K562 (cell line): ENCODE results near the gene KRT14. TPM values are rescaled to one million over a fixed set of nuclear protein-coding genes. Genes with fewer than 3 reads are reported as not detected.

ENCODE experiments used
- ADNP ChIP-seq: fragments of 200-800 bp; sonication (Bioruptor generic); IDR thresholded peaks from 2 replicates; pipeline ENCODE4 v1.6.1; 2016; ENCODE audit warnings: missing genetic modification characterization, missing compliant biosample characterization
- ARHGAP35 ChIP-seq: fragments of 450-650 bp; IDR thresholded peaks from 2 replicates; pipeline ENCODE4 v1.6.1; 2018; ENCODE audit not compliant: partially characterized antibody
- BRF1 ChIP-seq: IDR thresholded peaks from 3 replicates; pipeline ENCODE4 v1.6.1; 2011; ENCODE audit warnings: borderline replicate concordance, mild to moderate bottlenecking; ENCODE audit not compliant: insufficient read length; ENCODE audit errors: extremely low read depth
- CSDE1 ChIP-seq, 2 experiments: fragments of 450-650 bp; IDR thresholded peaks; 2 replicates each; pipeline ENCODE4 v1.6.1; 2016; ENCODE audit warnings: mild to moderate bottlenecking in 1 of 2
- EHMT2 ChIP-seq: fragments of 450-650 bp; IDR thresholded peaks from 2 replicates; pipeline ENCODE4 v1.6.1; 2018; ENCODE audit warnings: antibody characterized with exemption
- GTF2E2 ChIP-seq: fragments of 200-800 bp; sonication (Bioruptor generic); IDR thresholded peaks from 2 replicates; pipeline ENCODE4 v1.6.1; 2016; ENCODE audit warnings: missing genetic modification characterization, missing compliant biosample characterization
- HDAC1 ChIP-seq, 2 experiments: fragments of 450-650 bp; IDR thresholded peaks; 2 replicates each; pipeline ENCODE4 v1.6.1; 2016 to 2017; ENCODE audit warnings: inconsistent platforms in 1 of 2, mild to moderate bottlenecking in 1 of 2, moderate library complexity in 1 of 2
- IRF2 ChIP-seq: sonication (generic); formaldehyde crosslinking; IDR thresholded peaks from 2 replicates; pipeline ENCODE4 v1.8.1; 2022; ENCODE audit warnings: mild to moderate bottlenecking, missing genetic modification reagents
- MAZ ChIP-seq, 2 experiments: fragments of 450-650 bp in 1 of 2; sonication (generic) in 1 of 2; formaldehyde crosslinking; IDR thresholded peaks in 1 of 2; conservative IDR thresholded peaks in 1 of 2; 2 replicates each; pipeline versions ENCODE4 v1.4.0 to v1.5.0; 2020; ENCODE audit warnings: mild to moderate bottlenecking in 1 of 2, missing genetic modification reagents in 1 of 2
- NFRKB ChIP-seq: fragments of 450-650 bp; IDR thresholded peaks from 2 replicates; pipeline ENCODE4 v1.6.1; 2016; ENCODE audit warnings: low read depth
- POLR2AphosphoS2 ChIP-seq: IDR thresholded peaks from 2 replicates; pipeline ENCODE4 v1.6.1; 2012; ENCODE audit warnings: low read length, improper control_type of control experiment
- PREB ChIP-seq: sonication (generic); formaldehyde crosslinking; IDR thresholded peaks from 2 replicates; pipeline ENCODE4 v1.8.1; 2023; ENCODE audit warnings: mild to moderate bottlenecking, missing genetic modification reagents
- PURB ChIP-seq: sonication (generic); formaldehyde crosslinking; IDR thresholded peaks from 2 replicates; pipeline ENCODE4 v1.9.0; 2021; ENCODE audit warnings: low read depth, mild to moderate bottlenecking, missing genetic modification reagents
- RAD51 ChIP-seq: fragments of 450-650 bp; IDR thresholded peaks from 2 replicates; pipeline ENCODE4 v1.7.1; 2016; ENCODE audit warnings: low read depth, mild to moderate bottlenecking, borderline replicate concordance
- SMARCC2 ChIP-seq: fragments of 450-650 bp; IDR thresholded peaks from 2 replicates; pipeline ENCODE4 v1.6.1; 2017; ENCODE audit warnings: antibody characterized with exemption, moderate library complexity, mild to moderate bottlenecking, low read depth
- SOX6 ChIP-seq: fragments of 450-650 bp; IDR thresholded peaks from 2 replicates; pipeline ENCODE4 v1.6.1; 2014; ENCODE audit warnings: mild to moderate bottlenecking
- TBP ChIP-seq: optimal IDR thresholded peaks from 2 replicates; pipeline ENCODE3; 2011; ENCODE audit warnings: low read depth, low read length, improper control_type of control experiment
- USF1 ChIP-seq: sonication (generic); formaldehyde crosslinking; IDR thresholded peaks from 2 replicates; pipeline ENCODE4 v1.9.0; 2022; ENCODE audit warnings: mild to moderate bottlenecking, missing genetic modification reagents
- ZBTB5 ChIP-seq: fragments of 450-650 bp; IDR thresholded peaks from 2 replicates; pipeline ENCODE4 v1.6.1; 2017; ENCODE audit warnings: antibody characterized with exemption
- ZBTB7A ChIP-seq: IDR thresholded peaks from 2 replicates; pipeline ENCODE4 v1.6.1; 2011; ENCODE audit warnings: low read depth, mild to moderate bottlenecking, low read length, moderate library complexity, borderline replicate concordance; ENCODE audit not compliant: control insufficient read depth
- ZFP30 ChIP-seq: fragments of 250-450 bp; sonication (Bioruptor Pico); IDR thresholded peaks from 2 replicates; pipeline ENCODE4 v1.8.0; 2022; ENCODE audit warnings: moderate library complexity, mild to moderate bottlenecking, inconsistent platforms, borderline replicate concordance
- ZNF124 ChIP-seq: sonication (generic); formaldehyde crosslinking; IDR thresholded peaks from 2 replicates; pipeline ENCODE4 v1.8.1; 2022; ENCODE audit warnings: missing genetic modification reagents
- ZNF311 ChIP-seq: fragments of 250-450 bp; sonication (Bioruptor Pico); IDR thresholded peaks from 2 replicates; pipeline ENCODE4 v1.4.0; 2020; ENCODE audit warnings: mild to moderate bottlenecking, moderate library complexity
- ZNF696 ChIP-seq: fragments of 250-450 bp; sonication (Bioruptor Pico); conservative IDR thresholded peaks from 2 replicates; pipeline ENCODE4 v1.4.0; 2020; ENCODE audit warnings: mild to moderate bottlenecking, moderate library complexity
- ZNF785 ChIP-seq: fragments of 250-450 bp; sonication (Bioruptor Pico); IDR thresholded peaks from 2 replicates; pipeline ENCODE4 v1.4.0; 2020; ENCODE audit warnings: mild to moderate bottlenecking
- polyA plus RNA-seq, 8 experiments: library from polyadenylated mRNA; depleted of rRNA in 4 of 8; stranded (reverse) in 5 of 8; unstranded in 3 of 8; fragments of >200 nt; fragmentation: Nextera tagmentation in 2 of 8; fragmentation: Illumina TruSeq in 1 of 8; extraction: Ambion mirVana in 2 of 8; extraction: Trizol in 1 of 8; gene quantifications; 2 replicates each; pipeline versions ENCODE4 v1.2.1 to v1.2.3, GENCODE V29; 2011 to 2014; ENCODE audit warnings: inconsistent platforms in 1 of 8, missing spikeins in 1 of 8
- total RNA-seq, 7 experiments: library from RNA; depleted of rRNA in 6 of 7; stranded (reverse); fragments of >200 nt in 6 of 7; fragmentation: Illumina TruSeq in 2 of 7; extraction: Trizol in 2 of 7; gene quantifications; 2 replicates each; pipeline versions ENCODE4 v1.2.1 to v1.2.3, GENCODE V29; 2011 to 2021; ENCODE audit warnings: low replicate concordance in 1 of 7

KRT14 gene
- total and polyA plus RNA-seq, 9 of the 15 experiments (the other 6 are each of a cell fraction or from before 2014, with no cell fraction given), result 0.22 TPM; not detected in 8

GRCh38 chr17:41632482-41633105, 45.9 kb upstream of the KRT14 start (continued):
- 0 out of 2 replicates have a peak, but pooled peaks have one; percentile 33 for TF ChIP-seq ZBTB5
- TF ChIP-seq PREB (CRISPR knock-in tag), result no peak
- 0 out of 4 replicates have a peak, but pooled peaks of 1 of the 2 experiments have one; percentile 24 for TF ChIP-seq HDAC1 (IDR thresholded peaks at IDR 0.05)
- 0 out of 2 replicates have a peak, but pooled peaks have one; percentile 17 for TF ChIP-seq ADNP (tag)
- TF ChIP-seq SMARCC2, result no peak
- TF ChIP-seq USF1 (CRISPR knock-in tag), result no peak
- TF ChIP-seq TBP, result no peak
- TF ChIP-seq ZNF696 (CRISPR knock-in tag), result no peak
- TF ChIP-seq ZFP30, result no peak
- TF ChIP-seq NFRKB, result 0 out of 2 replicates have a peak, but pooled peaks have one; percentile 25
- no peak for TF ChIP-seq EHMT2
- no peak for TF ChIP-seq MAZ (CRISPR knock-in tag; conservative IDR thresholded peaks at IDR 0.05 in 1 of 2, IDR thresholded peaks at IDR 0.05 in 1 of 2)
- no peak for TF ChIP-seq ZNF785 (CRISPR knock-in tag)
- TF ChIP-seq IRF2 (CRISPR knock-in tag), result no peak
- no peak for TF ChIP-seq BRF1
- no peak for TF ChIP-seq CSDE1 (IDR thresholded peaks at IDR 0.05)
- TF ChIP-seq RAD51, result no peak
- no peak for TF ChIP-seq ZNF311 (CRISPR knock-in tag)
- no peak for TF ChIP-seq PURB (CRISPR knock-in tag)
- no peak for TF ChIP-seq ZNF124 (CRISPR knock-in tag)
- TF ChIP-seq ARHGAP35, result peak; percentile 8
- no peak for TF ChIP-seq SOX6
- TF ChIP-seq POLR2AphosphoS2, result no peak
- no peak for TF ChIP-seq ZBTB7A
- no peak for TF ChIP-seq GTF2E2 (tag)
